Uterus (tissue), 4 donors: ENCODE data around the gene ARHGAP45. TPM values are rescaled to one million over a fixed set of nuclear protein-coding genes. Genes with fewer than 3 reads are reported as not detected.

ENCODE experiments used
- DNase-seq, 2 donors: peaks; one replicate each; pipeline ENCODE4 v3.0.0-alpha.2; 2019 to 2020
- H3K27ac ChIP-seq, 2 donors: fragments of 200-600 bp; sonication (generic); 1 replicate in 1 of 2; 2 replicates in 1 of 2; pipeline ENCODE4 v1.5.1; 2016 to 2018
- H3K27me3 ChIP-seq, 2 donors: fragments of 200-600 bp; sonication (generic); one replicate each; pipeline ENCODE4 v1.5.1; 2018 to 2019; ENCODE audit warnings: control low read depth in 1 of 2
- H3K36me3 ChIP-seq, 2 donors: fragments of 200-600 bp; sonication (generic); one replicate each; pipeline ENCODE4 v1.5.1; 2019; ENCODE audit warnings: control low read depth in 1 of 2
- H3K4me1 ChIP-seq, 2 donors: fragments of 200-600 bp; sonication (generic); one replicate each; pipeline ENCODE4 v1.5.1; 2018 to 2019; ENCODE audit warnings: control low read depth in 1 of 2
- H3K4me3 ChIP-seq, 2 donors: fragments of 200-600 bp; sonication (generic); 1 replicate in 1 of 2; 2 replicates in 1 of 2; pipeline ENCODE4 v1.5.1; 2018 to 2019; ENCODE audit warnings: mild to moderate bottlenecking in 1 of 2
- H3K9me3 ChIP-seq, 2 donors: fragments of 200-600 bp; sonication (generic); one replicate each; pipeline ENCODE4 v1.5.1; 2019; ENCODE audit warnings: control low read depth in 1 of 2
- POLR2A ChIP-seq, 2 donors: fragments of 450-650 bp; IDR thresholded peaks; one replicate each; pipeline ENCODE4 v1.6.1; 2016; ENCODE audit warnings: antibody characterized with exemption in 2 of 2, mild to moderate bottlenecking in 1 of 2, moderate library complexity in 1 of 2
- intact Hi-C: fragments of 100-400 bp; cut with DNase I; formaldehyde crosslinking; loops from one replicate; pipeline ENCODE4 v1.15.1; 2023; ENCODE audit warnings: low total_unique reads
- total RNA-seq, 4 donors: library from RNA; depleted of rRNA in 3 of 4; stranded (reverse); fragments of >200 nt in 3 of 4; gene quantifications; one replicate each; pipeline versions ENCODE4 v1.1.0 to v1.2.4, GENCODE V29; 2014 to 2023
- TF ChIP-seq, protein P1 (sequence below), 4 experiments: fragments of 200-600 bp in 2 of 4; fragments of 450-650 bp in 2 of 4; sonication (generic) in 2 of 4; IDR thresholded peaks; one replicate each; pipeline ENCODE4 v1.5.1; 2016 to 2019; ENCODE audit warnings: antibody characterized with exemption in 4 of 4, mild to moderate bottlenecking in 2 of 4, moderate library complexity in 1 of 4
- donor health status: DM: yes; HTN: yes; CAD: no.

The ARHGAP45 gene
- total RNA-seq, 4 donors from 2014 or later: 4.1 to 154 (median 8.6) TPM

DNA sequence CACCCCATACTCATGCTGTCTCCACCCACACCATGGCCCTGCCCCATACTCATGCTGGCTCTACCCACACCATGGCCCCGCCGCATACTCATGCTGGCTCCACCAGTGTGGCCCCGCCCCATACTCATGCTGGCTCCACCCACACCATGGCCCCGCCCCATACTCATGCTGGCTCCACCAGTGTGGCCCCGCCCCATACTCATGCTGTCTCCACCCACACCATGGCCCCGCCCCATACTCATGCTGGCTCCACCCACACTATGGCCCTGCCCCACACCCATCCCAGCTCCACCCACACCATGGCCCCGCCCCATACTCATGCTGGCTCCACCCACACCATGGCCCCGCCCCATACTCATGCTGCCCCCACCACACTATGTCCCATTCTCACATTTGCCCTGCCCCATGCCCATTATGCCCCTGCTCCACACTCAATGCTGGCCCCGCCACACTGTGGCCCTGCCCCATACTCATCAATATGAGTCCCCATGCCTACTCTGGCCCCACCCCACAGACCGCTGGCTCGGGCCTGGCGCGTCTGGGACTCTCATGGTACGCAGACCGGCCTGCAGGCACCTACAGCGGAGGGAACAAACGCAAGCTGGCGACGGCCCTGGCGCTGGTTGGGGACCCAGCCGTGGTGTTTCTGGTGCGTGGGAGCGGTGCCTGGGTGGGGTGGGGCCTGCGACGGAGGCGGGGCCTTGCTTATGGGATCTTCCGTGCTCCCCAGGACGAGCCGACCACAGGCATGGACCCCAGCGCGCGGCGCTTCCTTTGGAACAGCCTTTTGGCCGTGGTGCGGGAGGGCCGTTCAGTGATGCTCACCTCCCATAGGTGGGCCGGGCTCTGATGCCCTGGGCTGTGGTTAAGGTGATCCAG is 3.7 kb upstream of the ARHGAP45 start:
- TF ChIP-seq POLR2A (IDR thresholded peaks at IDR 0.05): no peak
- TF ChIP-seq, protein P1, sequence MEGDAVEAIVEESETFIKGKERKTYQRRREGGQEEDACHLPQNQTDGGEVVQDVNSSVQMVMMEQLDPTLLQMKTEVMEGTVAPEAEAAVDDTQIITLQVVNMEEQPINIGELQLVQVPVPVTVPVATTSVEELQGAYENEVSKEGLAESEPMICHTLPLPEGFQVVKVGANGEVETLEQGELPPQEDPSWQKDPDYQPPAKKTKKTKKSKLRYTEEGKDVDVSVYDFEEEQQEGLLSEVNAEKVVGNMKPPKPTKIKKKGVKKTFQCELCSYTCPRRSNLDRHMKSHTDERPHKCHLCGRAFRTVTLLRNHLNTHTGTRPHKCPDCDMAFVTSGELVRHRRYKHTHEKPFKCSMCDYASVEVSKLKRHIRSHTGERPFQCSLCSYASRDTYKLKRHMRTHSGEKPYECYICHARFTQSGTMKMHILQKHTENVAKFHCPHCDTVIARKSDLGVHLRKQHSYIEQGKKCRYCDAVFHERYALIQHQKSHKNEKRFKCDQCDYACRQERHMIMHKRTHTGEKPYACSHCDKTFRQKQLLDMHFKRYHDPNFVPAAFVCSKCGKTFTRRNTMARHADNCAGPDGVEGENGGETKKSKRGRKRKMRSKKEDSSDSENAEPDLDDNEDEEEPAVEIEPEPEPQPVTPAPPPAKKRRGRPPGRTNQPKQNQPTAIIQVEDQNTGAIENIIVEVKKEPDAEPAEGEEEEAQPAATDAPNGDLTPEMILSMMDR (IDR thresholded peaks at IDR 0.05): no peak

DNA sequence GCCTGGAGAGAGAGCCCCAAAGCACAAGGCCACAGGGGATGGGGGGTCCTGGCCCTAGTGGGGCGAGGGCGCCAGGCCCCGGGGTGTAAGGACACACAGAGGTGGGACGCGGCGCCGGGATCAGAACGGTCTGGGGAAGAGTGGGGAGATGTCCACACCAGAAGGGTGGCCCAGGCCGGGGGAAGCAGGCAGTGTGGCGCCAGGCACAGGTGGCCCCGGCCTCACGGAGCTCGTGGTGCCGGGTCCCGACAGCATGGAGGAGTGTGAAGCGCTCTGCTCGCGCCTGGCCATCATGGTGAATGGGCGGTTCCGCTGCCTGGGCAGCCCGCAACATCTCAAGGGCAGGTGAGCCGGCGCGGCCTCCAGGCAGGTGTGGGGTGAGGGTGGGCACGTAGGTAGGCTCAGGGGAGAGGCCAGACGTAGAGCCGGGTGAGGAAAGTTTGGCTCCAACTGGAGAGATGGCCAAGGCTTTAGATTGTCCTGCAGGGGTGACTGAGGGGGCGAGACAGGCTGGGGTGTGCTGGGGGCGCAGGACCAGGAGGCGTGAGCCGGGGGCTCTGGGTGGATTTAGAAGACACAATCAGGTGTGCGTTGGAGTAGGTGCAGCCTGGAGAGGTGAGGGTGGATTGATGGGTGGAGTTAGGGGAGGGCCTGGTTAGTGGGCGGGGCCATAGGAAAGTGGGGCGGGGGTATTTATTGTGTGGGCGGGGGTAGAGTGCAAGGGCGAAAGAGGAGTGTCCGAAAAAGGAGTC is 2.9 kb upstream of the ARHGAP45 start:
- H3K9me3 ChIP-seq: peaks cover 0 to 8% of the 10 kb centered on the region in 2 donors
- peaks cover 0 to 15% of the 10 kb centered on the region in 2 donors for H3K4me1 ChIP-seq
- no peak for DNase-seq
- intact Hi-C loops: no loop called here
- no peaks in the 10 kb centered on the region for H3K36me3 ChIP-seq
- TF ChIP-seq, protein P1 (IDR thresholded peaks at IDR 0.05): no peak
- TF ChIP-seq POLR2A (IDR thresholded peaks at IDR 0.05): no peak
- H3K27ac ChIP-seq: no peak overlapping the region
- peaks cover 13 to 30% of the 10 kb centered on the region in 2 donors for H3K27me3 ChIP-seq
- no peak overlapping the region for H3K4me3 ChIP-seq

More for the DNA sequence above, 3.7 kb upstream of the ARHGAP45 start:
- Histone ChIP-seq H3K9me3 (peaks cover 0 to 17% of the 10 kb centered on the region in 2 donors), H3K36me3 (no peaks in the 10 kb centered on the region), H3K4me1 (peaks cover 0 to 15% of the 10 kb centered on the region in 2 donors), H3K27me3 (peaks cover 13 to 22% of the 10 kb centered on the region in 2 donors), H3K27ac (no peak overlapping the region), H3K4me3 (no peak overlapping the region)
- intact Hi-C loops: no loop called here
- no peak for DNase-seq

DNA sequence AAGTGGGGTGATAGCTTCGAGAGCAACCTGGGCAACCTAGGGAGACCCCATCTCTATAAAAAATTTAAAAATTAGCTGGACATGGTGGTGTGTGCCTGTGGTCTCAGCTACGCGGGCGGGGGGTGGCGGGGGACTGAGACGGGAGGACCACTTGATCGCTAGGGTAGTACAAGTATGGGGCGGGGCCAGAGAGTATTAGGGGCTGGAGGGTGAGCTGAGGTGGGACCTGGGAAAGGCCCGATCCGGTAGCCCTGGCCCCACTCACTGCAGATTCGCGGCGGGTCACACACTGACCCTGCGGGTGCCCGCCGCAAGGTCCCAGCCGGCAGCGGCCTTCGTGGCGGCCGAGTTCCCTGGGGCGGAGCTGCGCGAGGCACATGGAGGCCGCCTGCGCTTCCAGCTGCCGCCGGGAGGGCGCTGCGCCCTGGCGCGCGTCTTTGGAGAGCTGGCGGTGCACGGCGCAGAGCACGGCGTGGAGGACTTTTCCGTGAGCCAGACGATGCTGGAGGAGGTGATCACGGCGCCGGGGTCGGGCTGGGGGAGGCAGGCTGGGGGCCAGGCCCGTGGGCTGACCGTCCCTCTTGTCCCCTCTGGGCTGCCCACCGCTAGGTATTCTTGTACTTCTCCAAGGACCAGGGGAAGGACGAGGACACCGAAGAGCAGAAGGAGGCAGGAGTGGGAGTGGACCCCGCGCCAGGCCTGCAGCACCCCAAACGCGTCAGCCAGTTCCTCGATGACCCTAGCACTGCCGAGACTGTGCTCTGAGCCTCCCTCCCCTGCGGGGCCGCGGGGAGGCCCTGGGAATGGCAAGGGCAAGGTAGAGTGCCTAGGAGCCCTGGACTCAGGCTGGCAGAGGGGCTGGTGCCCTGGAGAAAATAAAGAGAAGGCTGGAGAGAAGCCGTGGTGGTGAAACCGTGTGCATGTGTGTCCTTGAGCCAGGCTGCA is 2.0 kb upstream of the ARHGAP45 start:
- intact Hi-C loops: no loop called here
- DNase-seq: peak in 1 of 2 donors; percentile 51

DNA sequence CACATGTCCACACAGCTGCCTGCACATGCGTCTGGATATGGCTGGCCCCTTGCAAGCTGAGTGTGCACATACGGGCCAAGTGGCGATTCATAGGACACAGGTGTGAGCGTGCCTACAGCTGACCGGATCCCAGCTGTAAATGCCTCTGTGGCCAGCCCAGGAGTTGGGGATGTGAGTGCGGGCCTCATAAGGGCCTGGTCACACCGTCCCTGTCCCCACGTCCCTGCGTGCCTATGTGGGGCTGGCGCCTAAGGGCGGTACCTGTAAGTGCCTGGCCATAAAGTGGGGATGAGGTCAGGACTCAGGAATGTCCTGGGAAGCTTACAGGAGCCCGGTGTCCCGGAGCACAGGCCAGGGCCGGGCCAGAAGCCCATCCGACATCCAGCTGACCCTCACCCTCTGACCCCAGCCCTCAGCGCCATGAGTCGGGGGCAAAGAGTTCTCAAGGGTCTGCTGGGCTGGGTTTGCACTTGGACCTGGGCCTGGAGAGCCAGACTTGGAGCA is 1.3 kb upstream of the ARHGAP45 start:
- Histone ChIP-seq H3K36me3 (no peaks in the 10 kb centered on the region), H3K4me1 (peaks cover 0 to 15% of the 10 kb centered on the region in 2 donors), H3K9me3 (no peaks in the 10 kb centered on the region), H3K27me3 (peaks cover 17 to 45% of the 10 kb centered on the region in 2 donors), H3K27ac (no peak overlapping the region), H3K4me3 (no peak overlapping the region)
- DNase-seq: no peak
- TF ChIP-seq, protein P1 (IDR thresholded peaks at IDR 0.05): no peak
- no peak for TF ChIP-seq POLR2A (IDR thresholded peaks at IDR 0.05)
- intact Hi-C loops: no loop called here

More for the DNA sequence above, 2.0 kb upstream of the ARHGAP45 start:
- no peaks in the 10 kb centered on the region for H3K36me3 ChIP-seq
- H3K9me3 ChIP-seq: peaks cover 0 to 1% of the 10 kb centered on the region in 2 donors
- peaks cover 0 to 15% of the 10 kb centered on the region in 2 donors for H3K4me1 ChIP-seq
- no peak overlapping the region for H3K27ac ChIP-seq
- peaks cover 13 to 38% of the 10 kb centered on the region in 2 donors for H3K27me3 ChIP-seq
- H3K4me3 ChIP-seq: no peak overlapping the region
- TF ChIP-seq, protein P1 (IDR thresholded peaks at IDR 0.05): peak; percentile 34 to 77 (median 70)
- TF ChIP-seq POLR2A (IDR thresholded peaks at IDR 0.05): no peak
